H9 (cell line): ENCODE data around the gene TCFL5. TPM values are rescaled to one million over a fixed set of nuclear protein-coding genes. Genes with fewer than 3 reads are reported as not detected.

Experiments used
- DNase-seq: peaks from one replicate; pipeline ENCODE4 v3.0.0-alpha.2; 2017
- H2AFZ ChIP-seq: one replicate; pipeline ENCODE4 v1.6.1; 2013; ENCODE audit warnings: mild to moderate bottlenecking, low read length, control low read depth, moderate library complexity
- H2AK5ac ChIP-seq: 2 replicates; pipeline ENCODE4 v1.6.1; 2013; ENCODE audit warnings: low read length, control low read depth, mixed read lengths; ENCODE audit not compliant: insufficient read length
- H2BK120ac ChIP-seq: one replicate; pipeline ENCODE4 v1.6.1; 2013; ENCODE audit warnings: low read depth, mild to moderate bottlenecking, low read length, control low read depth, inconsistent platforms; ENCODE audit not compliant: poor library complexity, severe bottlenecking
- H2BK12ac ChIP-seq: 2 replicates; pipeline ENCODE4 v1.6.1; 2013; ENCODE audit warnings: low read length, control low read depth, mixed read lengths, low read depth; ENCODE audit not compliant: insufficient read length
- H2BK15ac ChIP-seq: 2 replicates; pipeline ENCODE4 v1.6.1; 2013; ENCODE audit warnings: low read depth, low read length, control low read depth
- H2BK20ac ChIP-seq: one replicate; pipeline ENCODE4 v1.6.1; 2013; ENCODE audit warnings: low read depth, mild to moderate bottlenecking, low read length, control low read depth, inconsistent platforms; ENCODE audit not compliant: poor library complexity, severe bottlenecking
- H2BK5ac ChIP-seq: 2 replicates; pipeline ENCODE4 v1.6.1; 2013; ENCODE audit warnings: low read length, control low read depth, mixed read lengths; ENCODE audit not compliant: insufficient read length
- H3K14ac ChIP-seq: 2 replicates; pipeline ENCODE4 v1.6.1; 2013; ENCODE audit warnings: low read length, control low read depth; ENCODE audit not compliant: insufficient read depth
- H3K18ac ChIP-seq: 2 replicates; pipeline ENCODE4 v1.6.1; 2013; ENCODE audit warnings: low read depth, mild to moderate bottlenecking, mixed read lengths, low read length, control low read depth; ENCODE audit not compliant: insufficient read length
- H3K23ac ChIP-seq: 2 replicates; pipeline ENCODE4 v1.6.1; 2013; ENCODE audit warnings: low read length, control low read depth, mixed read lengths, low read depth; ENCODE audit not compliant: insufficient read length
- H3K23me2 ChIP-seq: 2 replicates; pipeline ENCODE4 v1.6.1; 2013; ENCODE audit warnings: low read depth, mild to moderate bottlenecking, mixed read lengths, low read length, control low read depth; ENCODE audit not compliant: insufficient read length, poor library complexity, severe bottlenecking
- H3K27ac ChIP-seq: 2 replicates; pipeline ENCODE4 v1.5.1; 2013; ENCODE audit warnings: low read length, control low read depth, mixed read lengths, low read depth; ENCODE audit not compliant: insufficient read length
- H3K27me3 ChIP-seq: 2 replicates; pipeline ENCODE4 v1.6.1; 2013; ENCODE audit warnings: low read length, control low read depth, inconsistent platforms; ENCODE audit not compliant: insufficient read depth
- H3K4ac ChIP-seq: 2 replicates; pipeline ENCODE4 v1.6.1; 2013; ENCODE audit warnings: low read depth, mild to moderate bottlenecking, control low read depth, inconsistent platforms, low read length, moderate library complexity
- H3K4me1 ChIP-seq: 2 replicates; pipeline ENCODE4 v1.6.1; 2013; ENCODE audit warnings: low read length, control low read depth, inconsistent platforms; ENCODE audit not compliant: insufficient read depth
- H3K4me2 ChIP-seq: 2 replicates; pipeline ENCODE4 v1.6.1; 2013; ENCODE audit warnings: low read length, control low read depth, mixed read lengths; ENCODE audit not compliant: insufficient read length, insufficient read depth
- H3K56ac ChIP-seq: 2 replicates; pipeline ENCODE4 v1.6.1; 2013; ENCODE audit warnings: low read depth, mild to moderate bottlenecking, mixed read lengths, low read length, control low read depth; ENCODE audit not compliant: insufficient read length
- H3K79me1 ChIP-seq: 2 replicates; pipeline ENCODE4 v1.6.1; 2013; ENCODE audit warnings: low read depth, mild to moderate bottlenecking, moderate library complexity, low read length, control low read depth, inconsistent platforms; ENCODE audit not compliant: insufficient read depth, poor library complexity, severe bottlenecking
- H3K79me2 ChIP-seq: 2 replicates; pipeline ENCODE4 v1.6.1; 2013; ENCODE audit warnings: low read length, control low read depth, inconsistent platforms; ENCODE audit not compliant: insufficient read depth
- H3K9ac ChIP-seq: 2 replicates; pipeline ENCODE4 v1.6.1; 2013; ENCODE audit warnings: low read length, control low read depth, mixed read lengths; ENCODE audit not compliant: insufficient read length; ENCODE audit errors: extremely low read depth
- H3K9me3 ChIP-seq: one replicate; pipeline ENCODE4 v1.6.1; 2013; ENCODE audit warnings: low read depth, low read length, inconsistent platforms; ENCODE audit not compliant: control insufficient read depth
- H3T11ph ChIP-seq: one replicate; pipeline ENCODE4 v1.6.1; 2013; ENCODE audit warnings: mild to moderate bottlenecking, low read length, control low read depth, inconsistent platforms
- H4K20me1 ChIP-seq: one replicate; pipeline ENCODE4 v1.6.1; 2013; ENCODE audit not compliant: control insufficient read depth, insufficient read length, insufficient read depth
- H4K5ac ChIP-seq: 2 replicates; pipeline ENCODE4 v1.6.1; 2013; ENCODE audit warnings: low read depth, mild to moderate bottlenecking, mixed read lengths, low read length, control low read depth; ENCODE audit not compliant: insufficient read length
- H4K8ac ChIP-seq: replicated peaks from 2 replicates; pipeline ENCODE4 v1.6.1; 2013; ENCODE audit warnings: low read length, control low read depth, mixed read lengths, low read depth; ENCODE audit not compliant: insufficient read length
- H4K91ac ChIP-seq: 2 replicates; pipeline ENCODE4 v1.6.1; 2013; ENCODE audit warnings: low read depth, mild to moderate bottlenecking, moderate library complexity, mixed read lengths, low read length, control low read depth; ENCODE audit not compliant: insufficient read length
- H3K27ac Mint-ChIP-seq, 3 experiments: 2 replicates in 2 of 3; 3 replicates in 1 of 3; pipeline ENCODE4 v1.8.0; 2020 to 2021; ENCODE audit warnings: mixed read lengths in 3 of 3, mild to moderate bottlenecking in 1 of 3, moderate library complexity in 1 of 3
- H3K27me3 Mint-ChIP-seq: 2 replicates; pipeline ENCODE4 v1.8.0; 2021; ENCODE audit warnings: low read depth, mild to moderate bottlenecking, moderate library complexity, mixed read lengths
- H3K36me3 Mint-ChIP-seq, 3 experiments: 2 replicates in 2 of 3; 3 replicates in 1 of 3; pipeline ENCODE4 v1.8.0; 2020 to 2021; ENCODE audit warnings: low read depth in 3 of 3, mixed read lengths in 3 of 3; ENCODE audit not compliant: insufficient read depth in 1 of 3
- H3K4me1 Mint-ChIP-seq, 2 experiments: 2 replicates each; pipeline ENCODE4 v1.8.0; 2020; ENCODE audit warnings: mixed read lengths in 2 of 2
- H3K4me3 Mint-ChIP-seq, 2 experiments: 2 replicates in 1 of 2; 3 replicates in 1 of 2; pipeline ENCODE4 v1.8.0; 2020 to 2021; ENCODE audit warnings: mild to moderate bottlenecking in 2 of 2, mixed read lengths in 2 of 2, moderate library complexity in 1 of 2
- H3K9me3 Mint-ChIP-seq, 2 experiments: 2 replicates in 1 of 2; 3 replicates in 1 of 2; pipeline ENCODE4 v1.8.0; 2020; ENCODE audit warnings: mild to moderate bottlenecking in 2 of 2, mixed read lengths in 2 of 2, moderate library complexity in 1 of 2
- CTCF ChIP-seq: fragments of 200-600 bp; sonication (generic); conservative IDR thresholded peaks from 3 replicates; pipeline ENCODE4 v1.8.0; 2021; ENCODE audit warnings: antibody characterized with exemption, mild to moderate bottlenecking
- WGBS: extraction: QIAGEN DNeasy Blood & Tissue Kit; methylation state at CpG from one replicate; pipeline ENCODE4 v1.1.7; 2013; ENCODE audit warnings: missing lambda C conversion rate, low lambda C conversion rate, mixed read lengths; ENCODE audit not compliant: insufficient read length; ENCODE audit errors: extremely low coverage; 5-methylcytosine and 5-hydroxymethylcytosine counted together
- total RNA-seq: library from RNA; stranded (reverse); gene quantifications from 2 replicates; pipeline ENCODE4 v1.2.1, GENCODE V29; 2021

The TCFL5 gene
- total RNA-seq, 1 experiment from 2014 or later = 16.4 TPM

GRCh38 chr20:62836967-62837490 is 24.6 kb downstream of the TCFL5 start:
- Histone ChIP-seq H4K5ac (no peak overlapping the region), H2AK5ac (no peak overlapping the region), H3K56ac (no peak overlapping the region), H3K27me3 (no peaks in the 10 kb centered on the region), H2BK12ac (no peak overlapping the region), H4K8ac (no peak overlapping the region), H3K4ac (no peak overlapping the region), H2BK5ac (no peak overlapping the region), H4K91ac (no peak overlapping the region), H2AFZ (no peak overlapping the region), H3T11ph (no peak overlapping the region), H3K27ac (no peak overlapping the region), H3K23me2 (no peaks in the 10 kb centered on the region), H3K9me3 (no peaks in the 10 kb centered on the region), H3K4me1 (peaks cover 2% of the 10 kb centered on the region; the same call in 1 of the 2 replicates), H3K79me2 (no peaks in the 10 kb centered on the region), H3K4me2 (no peak overlapping the region), H3K79me1 (no peaks in the 10 kb centered on the region), H3K18ac (no peak overlapping the region), H2BK15ac (no peak overlapping the region), H2BK20ac (no peak overlapping the region), H2BK120ac (no peak overlapping the region), H3K14ac (no peak overlapping the region), H3K9ac (no peak overlapping the region), H3K23ac (no peak overlapping the region), H4K20me1 (no peaks in the 10 kb centered on the region)
- no CpG with 5 or more reads among the region's 19 CpGs for WGBS
- H3K36me3 Mint-ChIP-seq = peaks cover 2 to 69% (median 59%) of the 10 kb centered on the region in 3 experiments; a peak in 5 of 7 replicates
- DNase-seq = no peak
- 0 out of 5 replicates have a peak, but pooled peaks cover 0 to 3% of the 10 kb centered on the region in 2 experiments for H3K9me3 Mint-ChIP-seq
- H3K4me3 Mint-ChIP-seq = no peak overlapping the region
- peaks cover 8 to 25% of the 10 kb centered on the region in 2 experiments for H3K4me1 Mint-ChIP-seq
- no peak for TF ChIP-seq CTCF
- no peaks in the 10 kb centered on the region for H3K27me3 Mint-ChIP-seq
- H3K27ac Mint-ChIP-seq = peak overlapping the region in 1 of 3 experiments; percentile 65; a peak in 1 of 7 replicates
